Measurements from ENCODE around the gene TROAP. TPM values are rescaled to one million over a fixed set of nuclear protein-coding genes. Genes with fewer than 3 reads are reported as not detected.
"Not testable (repeated sequence)": the region's sequence is repeated elsewhere in the genome, so short reads cannot be mapped to it uniquely, and the experiment has no call there.

Gene TROAP, protein sequence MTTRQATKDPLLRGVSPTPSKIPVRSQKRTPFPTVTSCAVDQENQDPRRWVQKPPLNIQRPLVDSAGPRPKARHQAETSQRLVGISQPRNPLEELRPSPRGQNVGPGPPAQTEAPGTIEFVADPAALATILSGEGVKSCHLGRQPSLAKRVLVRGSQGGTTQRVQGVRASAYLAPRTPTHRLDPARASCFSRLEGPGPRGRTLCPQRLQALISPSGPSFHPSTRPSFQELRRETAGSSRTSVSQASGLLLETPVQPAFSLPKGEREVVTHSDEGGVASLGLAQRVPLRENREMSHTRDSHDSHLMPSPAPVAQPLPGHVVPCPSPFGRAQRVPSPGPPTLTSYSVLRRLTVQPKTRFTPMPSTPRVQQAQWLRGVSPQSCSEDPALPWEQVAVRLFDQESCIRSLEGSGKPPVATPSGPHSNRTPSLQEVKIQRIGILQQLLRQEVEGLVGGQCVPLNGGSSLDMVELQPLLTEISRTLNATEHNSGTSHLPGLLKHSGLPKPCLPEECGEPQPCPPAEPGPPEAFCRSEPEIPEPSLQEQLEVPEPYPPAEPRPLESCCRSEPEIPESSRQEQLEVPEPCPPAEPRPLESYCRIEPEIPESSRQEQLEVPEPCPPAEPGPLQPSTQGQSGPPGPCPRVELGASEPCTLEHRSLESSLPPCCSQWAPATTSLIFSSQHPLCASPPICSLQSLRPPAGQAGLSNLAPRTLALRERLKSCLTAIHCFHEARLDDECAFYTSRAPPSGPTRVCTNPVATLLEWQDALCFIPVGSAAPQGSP
- 51.9 and 59.1 TPM in 2 replicates for polyA plus RNA-seq (2014; cell fraction: cytosol; rRNA removed)
- 145 and 224 TPM in 2 replicates for polyA plus RNA-seq (2014; cell fraction: nucleus; rRNA removed)

DNA sequence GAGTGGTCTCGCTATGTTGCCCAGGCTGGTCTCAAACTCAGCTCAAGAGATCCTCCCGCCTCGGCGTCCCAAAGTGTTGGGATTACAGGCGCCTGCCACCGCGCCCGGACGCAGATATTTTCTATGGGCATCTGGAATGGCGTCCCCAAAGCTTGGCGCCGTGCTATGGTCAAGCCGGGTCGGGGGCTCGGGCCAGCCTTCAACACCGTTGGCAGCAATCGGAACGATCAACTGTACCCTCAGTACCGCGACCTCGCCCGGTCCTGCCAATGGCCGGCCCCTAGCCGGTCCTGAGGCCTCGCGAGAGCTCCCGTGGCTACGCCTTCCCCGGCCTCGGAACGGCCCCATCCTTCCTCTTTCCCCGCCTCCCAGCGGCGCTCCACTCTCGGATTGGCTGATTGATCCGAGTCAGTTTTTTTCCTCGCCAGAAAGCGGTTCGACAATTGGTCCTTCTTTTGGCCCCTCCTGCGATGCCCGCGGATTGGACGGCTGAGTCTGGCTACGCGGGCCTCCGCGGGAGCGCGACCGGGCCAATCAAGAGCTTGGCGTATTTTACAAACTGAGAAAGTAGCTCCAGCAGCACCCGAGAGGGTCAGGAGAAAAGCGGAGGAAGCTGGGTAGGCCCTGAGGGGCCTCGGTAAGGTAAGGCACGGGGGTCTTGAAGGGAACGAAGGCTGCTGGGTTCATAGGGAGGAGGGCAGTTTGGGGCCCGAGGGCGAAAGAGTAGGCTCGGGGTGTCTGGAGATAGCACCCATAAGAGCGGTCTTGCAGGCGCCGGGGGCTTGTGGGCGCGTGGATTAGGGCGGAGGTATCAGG is at the start of gene TROAP:
TSS of gene TROAP (plus strand) at position 548 of the 816 bp plus-strand sequence. CDS start 354 bp downstream, outside the sequence.
- DNase-seq (ENCODE audit: low spot score), result peak; percentile 99

DNA sequence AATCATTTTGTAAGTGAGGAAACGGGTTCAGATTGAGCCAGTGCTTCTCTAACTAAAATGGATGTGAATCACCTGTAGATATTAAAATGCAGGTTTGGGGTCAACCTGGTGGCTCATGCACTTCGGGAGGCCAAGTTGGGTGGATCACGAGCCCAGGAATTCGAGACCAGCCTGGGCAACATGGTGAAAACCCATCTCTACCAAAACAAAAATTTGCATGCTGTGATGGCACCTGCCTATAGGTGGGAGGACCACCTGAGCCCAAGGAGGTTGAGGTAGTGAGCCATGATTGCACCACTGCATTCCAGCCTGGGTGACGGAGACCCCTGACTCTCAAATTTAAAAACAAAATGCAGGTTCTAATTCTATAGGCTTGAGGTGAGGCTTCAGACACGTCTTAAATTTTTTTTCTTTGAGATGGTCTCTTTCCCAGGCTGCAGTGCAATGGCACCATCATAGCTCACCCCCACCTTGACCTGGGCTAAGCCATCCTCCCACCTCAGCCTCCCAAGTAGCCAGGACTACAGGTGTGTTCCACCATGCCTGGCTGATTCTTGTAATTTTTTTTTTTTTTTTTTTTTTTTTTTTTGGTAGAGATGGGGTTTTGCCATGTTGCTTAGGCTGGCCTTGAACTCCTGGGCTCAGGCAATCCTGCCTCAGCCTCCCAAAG is 49.2 kb upstream of the TROAP start:
- DNase-seq (ENCODE audit: low spot score), result no peak

DNA sequence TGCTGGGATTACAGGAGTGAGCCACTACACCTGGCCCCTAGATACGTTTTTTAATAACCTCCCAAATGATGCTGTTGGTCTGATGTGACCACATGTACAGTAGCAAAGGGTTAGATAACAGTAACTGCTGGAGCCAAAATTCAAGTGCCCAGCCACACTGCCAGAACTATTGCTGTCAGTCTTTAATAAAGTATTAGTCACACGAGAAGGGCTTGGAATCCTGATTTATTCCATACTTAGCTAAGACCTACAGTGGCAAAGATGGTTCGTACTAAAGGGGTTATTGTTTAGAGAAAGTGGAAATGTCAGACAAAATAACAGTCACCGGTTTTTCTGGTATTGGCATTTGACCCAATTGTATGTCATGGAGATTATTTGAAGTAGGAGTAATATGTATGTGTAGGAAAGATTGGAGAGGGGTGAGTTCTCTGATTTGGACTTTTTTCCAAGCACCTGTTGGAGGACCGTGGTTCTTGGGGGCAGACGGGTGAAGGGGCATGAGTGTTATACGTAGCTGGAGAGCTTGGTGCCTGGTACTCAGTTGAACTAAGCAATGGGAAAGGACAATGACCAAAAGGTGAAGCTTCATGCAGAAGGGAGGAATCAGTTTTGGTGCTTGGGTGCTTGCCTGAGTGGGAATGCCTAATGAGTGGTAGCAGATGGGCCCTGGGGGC is 48.5 kb upstream of the TROAP start:
- DNase-seq (ENCODE audit: low spot score), result no peak

DNA sequence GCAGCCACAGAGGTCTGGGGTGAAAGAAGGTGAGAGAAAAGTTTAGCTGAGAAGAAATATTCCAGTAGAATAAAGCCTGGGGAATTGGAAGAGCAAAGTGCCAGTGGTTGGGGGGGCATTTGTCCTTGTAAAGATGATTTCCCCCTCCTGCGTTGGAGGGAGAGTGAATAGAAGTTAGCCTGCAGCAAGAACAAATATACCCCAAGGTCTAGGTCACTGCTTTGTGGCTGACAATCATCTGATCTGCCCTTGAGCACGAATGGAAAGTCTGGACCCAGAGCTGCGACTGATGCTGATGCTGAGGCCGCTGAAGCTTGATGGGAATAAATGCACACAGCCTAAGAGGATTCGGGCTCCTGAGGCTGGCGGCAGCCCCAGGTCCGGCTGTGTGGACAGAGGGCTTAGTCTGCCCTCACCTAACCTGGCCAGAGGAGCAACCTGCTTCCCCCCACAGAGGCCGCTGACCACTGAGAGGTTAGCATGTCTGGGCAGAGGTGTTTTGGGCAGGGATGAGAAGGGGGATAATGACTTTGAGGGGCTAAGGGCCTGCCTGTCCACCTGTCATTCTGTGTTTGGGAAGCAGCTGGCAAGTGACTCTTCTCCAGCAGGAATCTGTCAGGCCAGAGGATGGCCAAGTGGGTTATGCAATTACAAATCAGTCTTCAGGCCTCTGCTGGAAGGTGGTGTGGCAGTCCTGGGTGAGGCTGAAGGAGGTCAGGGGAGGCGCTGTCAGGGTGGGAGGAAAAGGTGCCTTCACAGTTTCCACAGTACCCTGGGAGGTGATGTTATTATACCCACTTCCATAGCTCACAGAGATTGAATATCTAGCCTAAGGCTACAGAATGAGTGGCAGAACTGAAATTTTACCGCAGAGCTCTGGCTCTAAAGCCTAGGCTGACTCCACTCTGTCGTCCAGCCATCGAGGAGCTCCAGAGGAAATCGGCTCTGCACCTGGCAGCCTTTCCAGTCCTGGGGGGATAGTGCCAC is 46.5 kb upstream of the TROAP start:
- no peak for DNase-seq (ENCODE audit: low spot score)

DNA sequence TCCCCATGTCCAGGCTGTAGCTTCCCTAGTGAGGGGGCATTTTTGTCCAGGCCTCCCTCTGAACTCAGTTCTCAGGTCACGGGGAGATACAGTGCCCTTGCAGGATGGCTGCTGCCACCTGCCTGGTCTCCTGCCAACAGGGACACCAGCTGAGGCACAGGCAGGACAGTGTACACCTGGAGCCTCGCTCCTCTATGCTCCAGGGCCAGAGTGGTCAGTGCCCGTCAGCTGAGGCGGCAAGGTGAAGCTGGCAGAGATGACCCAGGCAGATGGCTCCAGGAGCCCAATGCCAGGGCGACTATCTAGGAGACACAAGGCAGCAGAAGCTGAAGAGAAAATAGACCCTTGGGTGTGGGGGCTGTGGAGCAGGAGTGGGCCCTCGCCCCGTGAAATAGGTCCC is 45.6 kb upstream of the TROAP start:
- DNase-seq (ENCODE audit: low spot score), result no peak

DNA sequence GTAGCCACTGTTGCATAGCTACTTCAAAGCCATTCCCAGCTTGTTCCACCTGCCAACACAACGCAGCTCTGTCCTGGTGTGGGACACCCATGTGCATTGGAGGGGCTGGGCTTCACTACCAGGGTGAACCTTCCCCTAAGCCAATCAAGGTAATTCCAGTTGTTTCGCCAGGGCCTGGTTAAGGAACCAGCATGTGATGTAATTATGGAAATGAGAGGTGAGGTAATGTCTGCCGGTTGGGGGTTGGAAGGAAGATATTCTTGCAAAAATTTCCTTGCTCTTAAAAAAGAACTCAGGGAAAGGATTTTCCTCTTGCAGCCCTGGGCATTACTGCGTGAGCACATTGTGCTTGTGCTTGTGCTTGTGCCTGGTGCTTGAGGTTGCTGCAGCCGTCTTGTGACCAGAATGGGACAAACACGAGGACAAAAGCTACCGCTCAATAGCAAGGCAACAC is 43.3 kb upstream of the TROAP start:
- peak; percentile 54 for DNase-seq (ENCODE audit: low spot score)

DNA sequence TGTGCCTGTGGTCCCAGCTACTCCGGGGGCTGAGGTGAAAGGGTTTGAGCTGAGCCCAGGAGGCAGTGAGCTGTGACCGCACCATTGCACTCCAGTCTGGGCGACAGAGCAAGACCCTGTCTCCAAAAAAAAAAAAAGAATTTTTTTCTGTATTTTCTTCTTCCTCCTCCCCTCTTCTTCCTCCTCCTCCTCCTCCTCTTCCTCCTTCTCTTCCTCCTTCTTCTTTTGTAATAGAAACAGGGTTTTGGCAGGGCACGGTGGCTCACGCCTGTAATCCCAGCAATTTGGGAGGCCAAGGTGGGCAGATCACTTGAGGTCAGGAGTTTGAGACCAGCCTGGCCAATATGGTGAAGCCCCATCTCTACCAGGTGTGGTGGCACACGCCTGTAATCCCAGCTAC is 42.5 kb upstream of the TROAP start:
- not testable (repeated sequence) for DNase-seq (ENCODE audit: low spot score)

DNA sequence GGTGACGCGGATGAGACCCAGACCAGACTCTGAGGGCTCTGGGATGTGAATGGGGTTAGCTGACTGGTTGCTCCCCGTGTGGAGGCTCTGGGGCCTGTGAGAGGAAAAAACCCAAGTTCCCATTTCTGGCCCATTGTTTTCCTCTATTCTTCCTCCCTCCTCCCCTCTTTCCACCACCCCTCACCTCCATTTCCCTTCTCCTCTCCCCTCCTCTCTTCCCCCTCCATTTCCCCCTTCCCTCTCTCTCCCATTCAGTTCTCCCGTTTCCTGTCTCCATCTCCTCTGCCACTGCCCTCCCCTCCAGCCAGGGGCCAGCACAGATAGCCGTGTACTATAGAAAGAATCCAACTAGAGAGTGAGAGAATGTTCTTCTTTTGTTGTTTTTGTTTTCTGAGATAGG is 40.8 kb upstream of the TROAP start:
- DNase-seq (ENCODE audit: low spot score), result no peak

DNA sequence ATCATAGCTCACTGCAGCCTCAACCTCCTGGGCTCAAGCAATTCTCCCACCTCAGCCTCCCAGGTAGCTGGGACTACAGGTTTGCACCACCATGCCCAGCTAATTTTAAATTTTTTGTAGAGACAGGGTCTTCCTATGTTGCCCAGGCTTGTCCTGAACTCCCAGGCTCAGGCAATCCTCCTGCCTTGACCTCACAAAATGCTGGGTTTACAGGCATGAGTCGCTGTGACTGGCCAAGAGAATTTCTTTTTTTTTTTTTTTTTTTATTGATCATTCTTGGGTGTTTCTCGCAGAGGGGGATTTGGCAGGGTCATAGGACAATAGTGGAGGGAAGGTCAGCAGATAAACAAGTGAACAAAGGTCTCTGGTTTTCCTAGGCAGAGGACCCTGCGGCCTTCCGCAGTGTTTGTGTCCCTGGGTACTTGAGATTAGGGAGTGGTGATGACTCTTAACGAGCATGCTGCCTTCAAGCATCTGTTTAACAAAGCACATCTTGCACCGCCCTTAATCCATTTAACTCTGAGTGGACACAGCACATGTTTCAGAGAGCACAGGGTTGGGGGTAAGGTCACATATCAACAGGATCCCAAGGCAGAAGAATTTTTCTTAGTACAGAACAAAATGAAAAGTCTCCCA is 40.2 kb upstream of the TROAP start:
- not testable (repeated sequence) for DNase-seq (ENCODE audit: low spot score)

DNA sequence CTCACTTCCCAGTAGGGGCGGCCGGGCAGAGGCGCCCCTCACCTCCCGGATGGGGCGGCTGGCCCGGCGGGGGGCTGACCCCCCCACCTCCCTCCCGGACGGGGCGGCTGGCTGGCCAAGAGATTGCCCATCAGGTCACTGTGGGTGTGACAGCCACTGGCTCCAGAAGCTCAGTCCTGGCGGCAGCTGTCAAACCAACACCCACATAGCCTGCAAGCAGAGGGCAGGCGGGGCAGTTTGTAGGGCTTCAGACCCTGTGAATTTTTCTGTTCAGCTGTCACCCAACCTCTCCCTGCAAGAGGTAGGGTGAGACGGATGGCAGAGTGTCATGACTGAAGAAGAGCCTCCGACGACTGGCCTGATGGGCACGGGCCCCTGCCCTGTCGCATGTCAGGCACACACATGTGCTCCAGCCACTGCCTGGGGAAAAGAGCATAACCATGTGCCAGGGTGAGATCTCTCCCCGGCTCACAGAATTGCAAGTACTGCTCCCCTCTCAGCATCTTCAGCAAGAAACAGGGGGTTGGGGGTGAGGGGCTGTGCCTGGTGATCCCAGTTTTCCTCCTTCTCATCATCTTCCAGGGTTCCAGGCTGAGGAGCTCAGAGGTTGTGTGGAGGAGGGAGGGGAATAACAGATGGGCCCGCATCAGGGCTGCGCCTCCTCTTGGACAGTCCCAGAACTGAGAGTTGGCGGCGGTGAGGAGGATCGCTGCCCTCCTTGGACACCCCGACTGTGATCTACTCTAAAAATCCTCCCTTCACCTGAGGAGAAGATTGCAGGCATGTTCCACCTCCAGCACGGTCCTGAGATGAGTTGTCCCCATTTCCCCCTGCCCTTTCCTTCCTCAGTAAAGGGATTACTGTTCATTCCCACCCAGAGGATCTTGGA is 39.3 kb upstream of the TROAP start:
- DNase-seq (ENCODE audit: low spot score), result peak; percentile 54

DNA sequence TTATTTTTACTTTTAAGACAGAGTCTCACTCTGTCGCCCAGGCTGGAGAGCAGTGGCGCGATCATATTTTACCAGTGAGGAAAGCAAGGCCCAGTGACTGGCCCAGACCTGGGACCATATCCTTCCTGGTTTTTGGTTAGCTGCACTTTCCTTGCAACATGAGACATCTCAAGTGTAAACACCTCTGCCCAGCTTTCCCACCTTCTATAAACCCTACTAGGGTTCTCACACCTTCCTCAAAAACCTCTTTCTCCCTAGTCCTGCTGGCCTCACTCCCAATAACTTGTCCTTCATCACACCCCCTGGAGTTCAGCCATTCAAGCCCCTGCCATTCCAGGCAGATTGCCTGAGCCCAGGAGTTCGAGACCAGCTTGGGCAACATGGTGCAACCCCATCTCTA is 38.4 kb upstream of the TROAP start:
- no peak for DNase-seq (ENCODE audit: low spot score)

DNA sequence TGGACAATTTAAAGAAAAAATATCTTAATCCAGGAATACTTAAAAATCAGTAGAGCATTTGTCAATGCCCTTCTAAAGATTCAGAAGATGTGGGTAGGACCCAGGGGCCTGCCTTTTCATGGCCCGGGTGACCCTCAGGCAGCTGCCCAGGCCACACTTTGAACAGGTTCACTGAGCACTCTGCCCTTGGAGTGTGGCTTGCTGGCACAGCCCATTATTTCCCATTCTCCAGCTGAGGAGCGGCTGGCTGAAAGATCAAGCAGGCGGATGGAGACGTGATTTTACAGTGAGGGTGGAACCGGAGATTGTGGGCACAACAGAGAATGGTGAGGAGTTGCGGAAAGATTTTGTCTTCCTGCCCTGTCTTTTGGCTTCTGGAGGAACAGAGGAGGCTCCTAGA is 35.2 kb upstream of the TROAP start:
- DNase-seq (ENCODE audit: low spot score), result no peak

DNA sequence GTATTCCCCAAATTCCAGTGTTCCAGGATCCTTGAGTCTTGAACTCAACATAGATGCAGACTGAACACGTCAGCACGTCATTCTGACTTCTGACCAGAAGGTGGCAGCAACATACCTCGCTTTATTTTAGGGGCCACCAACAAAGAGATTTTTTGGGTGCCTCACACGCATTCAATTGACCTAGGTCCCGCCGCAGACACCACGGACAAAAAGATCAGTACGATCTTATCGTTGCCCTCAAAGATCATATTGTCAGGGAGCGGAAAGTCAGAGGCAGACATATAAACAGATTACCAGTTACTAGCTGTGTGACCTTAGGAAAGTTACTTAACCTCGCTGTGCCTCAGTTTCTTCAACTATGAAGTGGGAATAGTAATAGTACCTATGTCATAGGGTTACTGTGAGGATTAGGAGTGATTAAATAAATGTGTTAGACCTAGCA is 34.6 kb upstream of the TROAP start:
- peak; percentile 61 for DNase-seq (ENCODE audit: low spot score)

DNA sequence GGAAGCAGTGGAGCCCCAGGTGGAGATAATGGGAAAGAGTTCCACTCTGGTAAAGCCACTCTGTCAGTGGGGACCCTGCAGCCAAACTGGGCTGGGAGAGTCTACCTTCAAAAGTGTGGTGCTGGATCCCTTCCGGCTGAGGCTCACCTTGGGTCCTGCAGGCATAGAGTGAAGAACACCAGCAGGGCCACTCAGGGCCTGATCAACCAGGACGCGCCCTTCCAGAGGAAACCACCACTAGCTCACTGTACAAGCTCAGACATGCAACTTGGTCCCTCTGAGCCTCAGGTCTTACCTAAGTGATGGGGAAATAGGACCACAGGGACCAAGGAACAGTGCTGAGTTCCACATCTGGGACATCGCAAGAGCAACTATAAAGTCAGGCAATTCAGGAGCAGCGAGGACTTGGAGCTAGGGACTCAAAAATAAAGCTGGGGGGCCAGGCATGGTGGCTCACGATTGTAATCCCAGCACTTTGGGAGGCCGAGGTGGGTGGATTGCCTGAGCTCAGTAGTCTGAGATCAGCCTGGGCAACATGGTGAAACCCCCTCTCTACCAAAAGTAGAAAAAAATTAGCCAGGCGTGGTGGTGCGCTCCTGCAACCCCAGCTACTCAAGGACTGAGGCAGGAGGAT is 34.0 kb upstream of the TROAP start:
- no peak for DNase-seq (ENCODE audit: low spot score)

DNA sequence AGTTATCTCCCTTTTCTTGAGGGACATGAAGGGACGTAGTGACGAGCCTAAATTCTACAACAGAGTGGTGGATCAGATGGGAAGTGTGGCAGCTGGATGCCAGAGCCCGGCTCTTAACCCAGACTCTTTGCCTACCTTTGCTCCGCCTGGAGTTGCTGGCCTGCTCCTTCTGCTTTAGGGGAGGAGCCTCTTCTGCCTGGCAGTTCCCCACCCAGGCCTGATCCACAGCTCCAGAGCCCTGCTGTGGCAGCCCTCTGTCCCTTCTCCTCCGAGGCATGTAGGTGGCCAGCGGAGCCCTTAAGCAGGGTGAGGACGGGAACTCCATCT is 30.4 kb upstream of the TROAP start:
- peak; percentile 78 for DNase-seq (ENCODE audit: low spot score)

DNA sequence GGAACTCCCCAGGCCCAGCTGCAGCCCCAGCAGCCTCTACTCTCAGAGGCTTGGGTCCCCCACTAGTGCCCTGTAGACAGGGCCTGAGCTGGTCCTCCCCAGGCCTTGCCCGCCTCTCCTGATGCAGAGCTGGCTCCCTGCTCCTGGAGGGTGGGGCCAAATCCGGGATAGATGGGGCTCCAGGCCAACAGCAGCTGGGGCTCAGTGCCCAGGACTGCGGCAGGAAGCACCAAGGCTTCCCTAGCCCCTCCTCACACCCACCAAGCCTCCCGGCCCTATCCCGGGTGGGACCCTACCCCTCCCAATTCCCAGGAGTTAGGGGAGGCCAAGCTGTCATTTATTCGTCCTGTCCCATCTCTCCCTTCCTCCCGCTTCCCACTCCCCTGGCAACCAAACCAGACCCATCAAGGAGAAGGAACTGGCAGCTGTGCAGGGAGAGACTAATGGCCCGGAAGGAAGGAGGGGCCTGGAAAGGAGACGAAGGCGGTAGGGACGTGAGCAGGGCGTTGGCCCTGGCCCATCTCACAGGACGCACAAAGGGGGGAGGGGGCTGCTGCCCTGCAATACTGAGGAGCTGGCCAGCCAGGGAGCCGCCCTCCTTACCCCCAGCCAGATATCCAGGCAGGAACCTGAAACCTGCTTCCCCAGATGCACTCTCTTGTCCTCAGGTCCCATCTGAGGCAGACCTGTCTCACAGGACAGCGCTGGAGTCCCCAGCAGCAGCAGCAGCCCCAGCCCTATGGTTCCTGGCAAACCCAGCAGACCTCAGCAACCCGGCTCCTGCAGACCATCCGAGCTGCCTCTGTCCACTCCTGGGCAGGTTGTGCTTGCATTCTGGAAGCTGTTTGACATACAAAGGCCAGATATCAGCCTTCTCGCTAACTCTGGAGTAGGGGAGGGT is 29.7 kb upstream of the TROAP start:
- peak; percentile 90 for DNase-seq (ENCODE audit: low spot score)

All from SK-N-DZ (cell line).